ENCODE results near the gene DCAF10.
"Not testable (repeated sequence)": the region's sequence is repeated elsewhere in the genome, so short reads cannot be mapped to it uniquely, and the experiment has no call there.

The DCAF10 gene

DNA sequence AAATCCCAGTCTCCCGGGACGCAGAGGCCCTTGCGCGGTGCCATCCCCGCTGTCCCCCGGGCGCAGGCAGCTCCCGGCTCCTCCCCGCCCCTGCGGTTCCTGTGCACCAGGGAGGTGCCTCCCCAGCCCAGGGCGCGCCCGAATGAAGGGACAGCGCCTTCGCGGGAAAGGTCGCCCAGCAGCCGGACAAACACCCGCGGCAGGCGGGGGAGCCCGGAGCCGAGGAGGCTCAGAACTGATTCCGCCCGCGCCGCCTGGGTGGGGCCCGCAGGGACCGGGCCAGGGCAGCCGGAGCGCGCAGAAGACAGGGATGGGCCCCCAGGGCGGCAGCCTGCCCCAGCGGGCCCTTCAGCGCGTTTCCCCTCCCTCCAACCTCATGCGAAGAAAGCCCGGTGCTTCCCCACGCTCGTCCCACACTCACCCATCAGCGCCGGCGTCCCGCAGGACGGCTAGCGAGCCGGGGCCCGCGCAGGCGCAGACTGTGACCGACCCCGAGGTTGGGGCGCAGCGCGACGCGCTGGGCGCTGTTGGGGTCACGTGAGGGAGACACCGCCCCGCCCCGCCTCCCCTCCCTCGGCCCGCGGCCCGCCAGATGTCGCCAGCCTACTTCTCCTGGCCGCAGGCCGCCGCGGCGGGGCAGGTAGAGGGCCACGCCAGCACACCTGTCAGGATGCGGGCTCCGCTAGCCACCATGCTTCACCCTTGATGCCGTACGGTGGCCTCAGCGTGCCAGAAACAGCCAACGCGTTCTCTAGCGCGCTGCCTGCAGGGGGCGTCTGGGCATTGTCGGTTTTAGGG lies 103.2 kb downstream of the DCAF10 start, which contains the start of gene SLC25A51:
TSS of gene SLC25A51 (minus strand) at position 481 of the 798 bp plus-strand sequence. CDS start 15,577 bp downstream, outside the sequence.
- Mint-ChIP-seq H3K27me3 (peaks cover 22% of the 10 kb centered on the region), H3K4me3 (peak within 1 kb of the TSS; percentile 85), H3K4me1 (peaks cover 31% of the 10 kb centered on the region), H3K9me3 (no peaks in the 10 kb centered on the region), H3K36me3 (peaks cover 5% of the 10 kb centered on the region), H3K27ac (peak within 1 kb of the TSS; percentile 92)
- DNase-seq = peak; percentile 94
- CTCF ChIA-PET = interaction anchor here (0.7 to 1.0 kb wide), 5 partner anchors 25 to 168 kb away, joined by 3 to 4 read pairs (median 3); no protein-coding TSS in a partner anchor

- Mint-ChIP-seq H3K27me3 (peaks cover 22% of the 10 kb centered on the region), H3K4me3 (peak overlapping the region; percentile 85), H3K27ac (peak overlapping the region; percentile 92), H3K4me1 (peaks cover 31% of the 10 kb centered on the region), H3K36me3 (peaks cover 4% of the 10 kb centered on the region), H3K9me3 (no peaks in the 10 kb centered on the region)
- CTCF ChIA-PET = interaction anchor here (0.8 to 0.9 kb wide), 2 partner anchors 90 to 168 kb away, joined by 3 to 4 read pairs; no protein-coding TSS in a partner anchor
- DNase-seq = no peak
Measured at GRCh38 chr9:37904445-37905130, 104.0 kb downstream of the DCAF10 start.

- Mint-ChIP-seq H3K27ac (no peak overlapping the region), H3K4me3 (peak overlapping the region; percentile 85), H3K27me3 (peaks cover 22% of the 10 kb centered on the region), H3K4me1 (peaks cover 31% of the 10 kb centered on the region), H3K9me3 (no peaks in the 10 kb centered on the region), H3K36me3 (peaks cover 4% of the 10 kb centered on the region)
- no peak for DNase-seq
- CTCF ChIA-PET = no interaction called here
Measured at GRCh38 chr9:37905131-37905505, 104.5 kb downstream of the DCAF10 start.

DNA sequence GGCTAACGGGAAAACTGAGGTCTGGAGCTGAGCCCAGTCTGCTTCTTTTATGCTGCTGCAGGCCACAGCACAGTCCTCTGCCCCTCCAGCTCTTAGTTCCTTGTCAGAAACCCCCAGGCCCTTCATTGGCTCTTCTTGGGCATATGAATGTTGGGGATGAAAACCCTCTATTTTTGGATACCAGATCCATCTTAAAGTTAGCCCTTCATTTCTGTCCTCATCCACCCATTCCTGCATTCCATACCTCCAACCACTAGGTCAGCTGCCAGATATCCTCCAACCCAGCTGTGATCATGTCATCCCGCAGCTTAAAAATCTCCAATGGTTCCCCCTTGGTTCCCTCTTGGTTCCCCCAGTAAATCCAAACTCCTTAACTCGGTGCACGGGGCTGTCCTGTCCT lies 105.2 kb downstream of the DCAF10 start:
- CTCF ChIA-PET = no interaction called here
- H3K27ac Mint-ChIP-seq = no peak overlapping the region
- H3K4me1 Mint-ChIP-seq = peaks cover 29% of the 10 kb centered on the region
- no peaks in the 10 kb centered on the region for H3K9me3 Mint-ChIP-seq
- DNase-seq = no peak
- peaks cover 22% of the 10 kb centered on the region for H3K27me3 Mint-ChIP-seq
- peaks cover under 1% of the 10 kb centered on the region for H3K36me3 Mint-ChIP-seq
- no peak overlapping the region for H3K4me3 Mint-ChIP-seq

DNA sequence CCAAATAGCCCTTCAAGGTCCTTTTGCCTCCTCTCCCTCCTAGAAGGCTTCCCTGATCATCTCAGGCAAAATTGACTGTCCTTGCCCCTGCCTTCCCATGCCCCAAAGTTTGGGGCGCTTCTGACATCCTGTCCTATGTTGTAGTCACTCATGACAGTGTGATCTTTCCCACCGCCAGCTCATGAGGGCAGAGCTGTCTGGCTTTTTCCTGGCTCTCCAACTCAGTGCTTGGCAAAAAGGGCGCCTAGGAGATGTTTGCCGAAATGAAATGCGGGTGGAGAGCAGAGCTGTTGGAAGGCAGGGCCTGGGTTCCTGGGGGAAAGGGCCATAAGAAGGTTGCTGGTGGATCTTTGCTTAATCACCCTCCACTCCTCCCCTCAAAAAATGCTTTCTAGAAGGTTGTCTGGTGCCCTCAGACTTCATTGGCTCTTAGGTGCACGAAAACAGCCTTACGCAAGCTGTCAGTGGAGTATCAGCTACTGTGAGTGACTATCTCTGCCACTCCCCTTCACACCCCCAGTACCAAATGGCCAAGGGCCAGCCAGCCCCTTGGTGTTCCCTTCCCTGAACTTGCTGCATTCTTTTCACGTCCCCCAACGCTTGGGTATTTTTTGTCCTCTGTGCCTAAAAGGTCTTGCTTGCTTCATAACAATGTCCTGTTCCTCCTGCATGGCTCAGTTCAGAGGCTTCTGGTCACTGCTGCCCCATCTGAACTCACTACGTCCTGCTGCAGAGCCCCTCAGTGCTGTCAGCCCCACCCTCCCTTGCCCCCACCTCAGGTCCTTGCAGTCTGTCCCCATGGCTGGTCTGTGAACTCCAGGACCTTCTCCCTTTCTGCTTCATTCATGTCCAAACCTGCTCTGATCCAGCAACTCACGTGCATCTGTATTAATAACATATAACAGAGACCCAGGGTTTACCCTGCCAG lies 106.0 kb downstream of the DCAF10 start:
- peaks cover 25% of the 10 kb centered on the region for H3K4me1 Mint-ChIP-seq
- CTCF ChIA-PET = no interaction called here
- no peaks in the 10 kb centered on the region for H3K9me3 Mint-ChIP-seq
- H3K27ac Mint-ChIP-seq = no peak overlapping the region
- H3K4me3 Mint-ChIP-seq = no peak overlapping the region
- H3K36me3 Mint-ChIP-seq = no peaks in the 10 kb centered on the region
- peaks cover 22% of the 10 kb centered on the region for H3K27me3 Mint-ChIP-seq
- DNase-seq = no peak

DNA sequence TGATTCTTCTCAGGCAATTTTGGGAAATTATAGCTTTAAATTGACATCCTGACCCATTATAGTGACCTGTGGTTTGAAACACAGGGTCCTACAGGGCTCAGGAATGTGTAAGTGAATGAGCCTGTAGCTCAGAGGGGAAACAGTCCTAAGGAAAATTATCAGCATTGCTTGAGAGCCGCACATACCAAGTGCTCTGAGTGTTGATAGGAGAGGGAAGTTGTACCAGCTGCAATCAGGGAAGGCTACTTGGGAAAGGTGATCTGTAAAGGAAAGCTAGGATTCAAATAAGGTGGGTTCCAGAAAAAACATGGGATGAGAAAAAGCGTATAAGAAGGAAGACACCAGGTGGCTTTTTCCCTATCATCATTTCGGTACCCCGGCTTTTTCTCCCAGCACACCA lies 107.7 kb downstream of the DCAF10 start:
- Mint-ChIP-seq H3K4me1 (peaks cover 9% of the 10 kb centered on the region), H3K4me3 (no peak overlapping the region), H3K27me3 (peaks cover 22% of the 10 kb centered on the region), H3K36me3 (no peaks in the 10 kb centered on the region), H3K27ac (no peak overlapping the region), H3K9me3 (no peaks in the 10 kb centered on the region)
- CTCF ChIA-PET = interaction anchor here (1.1 to 2.3 kb wide), 2 partner anchors 178 to 179 kb away, joined by 3 to 11 read pairs; no protein-coding TSS in a partner anchor
- no peak for DNase-seq

DNA sequence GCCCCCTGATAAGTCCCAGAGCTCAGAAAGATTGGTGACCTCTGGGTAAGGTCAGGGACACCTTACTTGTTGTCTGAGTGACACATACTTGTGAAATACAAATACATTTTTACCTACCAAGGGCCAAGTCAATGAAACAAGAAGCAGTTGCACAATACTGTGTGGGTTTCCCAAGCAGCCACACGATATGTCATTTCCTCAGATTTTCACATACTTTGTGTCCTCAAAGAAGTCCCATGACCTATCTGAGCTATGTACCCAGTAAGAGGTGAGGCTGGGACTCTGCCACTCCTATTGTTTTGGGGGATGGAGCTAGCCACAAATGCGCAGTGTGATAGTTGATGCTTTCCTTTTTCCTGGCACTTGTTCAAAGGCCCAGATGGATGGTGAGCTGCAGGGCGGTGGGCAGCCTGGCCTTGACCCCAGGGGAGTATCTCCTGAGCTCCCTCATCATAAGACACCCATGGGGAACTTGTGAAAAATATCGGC lies 108.1 kb downstream of the DCAF10 start:
- no peak overlapping the region for H3K27ac Mint-ChIP-seq
- H3K4me1 Mint-ChIP-seq = peaks cover 8% of the 10 kb centered on the region
- CTCF ChIA-PET = interaction anchor here (1.1 to 2.3 kb wide), 2 partner anchors 178 to 179 kb away, joined by 3 to 11 read pairs; no protein-coding TSS in a partner anchor
- no peak for DNase-seq
- no peak overlapping the region for H3K4me3 Mint-ChIP-seq
- H3K27me3 Mint-ChIP-seq = peaks cover 22% of the 10 kb centered on the region
- H3K9me3 Mint-ChIP-seq = no peaks in the 10 kb centered on the region
- H3K36me3 Mint-ChIP-seq = no peaks in the 10 kb centered on the region

DNA sequence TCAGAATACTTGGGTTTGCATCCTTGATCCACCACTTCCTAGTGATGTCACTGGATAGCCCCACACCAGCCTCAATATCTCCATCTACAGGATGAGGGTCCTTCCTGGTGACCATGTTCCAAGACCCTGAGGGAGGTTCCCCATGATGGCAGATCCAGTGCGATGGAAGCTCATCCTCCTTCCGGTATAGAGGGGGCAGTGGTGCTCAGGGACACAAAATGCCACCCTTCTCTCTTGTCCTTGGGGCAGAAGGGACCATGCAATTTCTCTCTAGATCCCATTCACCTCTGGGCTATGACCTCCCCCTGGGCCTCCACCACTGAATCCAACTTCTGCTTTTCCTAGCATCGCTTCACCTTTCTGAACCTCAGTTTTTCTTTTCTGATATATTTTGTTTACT lies 108.7 kb downstream of the DCAF10 start:
- CTCF ChIA-PET = interaction anchor here (2.3 kb wide), 1 partner anchor 178 kb away, joined by 11 read pairs; no protein-coding TSS in a partner anchor
- Mint-ChIP-seq H3K4me1 (peaks cover 7% of the 10 kb centered on the region), H3K4me3 (no peak overlapping the region), H3K27ac (no peak overlapping the region), H3K36me3 (no peaks in the 10 kb centered on the region), H3K27me3 (peaks cover 19% of the 10 kb centered on the region), H3K9me3 (no peaks in the 10 kb centered on the region)
- no peak for DNase-seq

DNA sequence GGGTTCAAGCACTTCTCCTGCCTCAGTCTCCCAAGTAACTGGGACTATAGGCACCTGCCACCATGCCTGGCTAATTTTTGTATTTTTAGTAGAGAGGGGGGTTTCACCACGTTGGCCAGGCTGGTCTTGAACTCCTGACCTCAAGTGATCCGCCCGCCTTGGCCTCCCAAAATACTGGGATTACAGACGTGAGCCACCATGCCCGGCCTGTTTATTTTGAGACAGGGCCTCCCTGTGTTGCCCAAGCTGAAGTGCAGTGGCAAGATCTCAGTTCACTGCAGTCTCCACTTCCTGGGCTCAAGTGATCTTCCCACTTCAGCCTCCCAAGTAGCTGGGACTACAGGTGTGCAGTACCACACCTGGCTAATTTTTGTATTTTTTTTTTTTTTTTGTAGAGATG lies 109.2 kb downstream of the DCAF10 start:
- H3K36me3 Mint-ChIP-seq = not testable (repeated sequence)
- peaks cover 14% of the 10 kb centered on the region for H3K27me3 Mint-ChIP-seq

DNA sequence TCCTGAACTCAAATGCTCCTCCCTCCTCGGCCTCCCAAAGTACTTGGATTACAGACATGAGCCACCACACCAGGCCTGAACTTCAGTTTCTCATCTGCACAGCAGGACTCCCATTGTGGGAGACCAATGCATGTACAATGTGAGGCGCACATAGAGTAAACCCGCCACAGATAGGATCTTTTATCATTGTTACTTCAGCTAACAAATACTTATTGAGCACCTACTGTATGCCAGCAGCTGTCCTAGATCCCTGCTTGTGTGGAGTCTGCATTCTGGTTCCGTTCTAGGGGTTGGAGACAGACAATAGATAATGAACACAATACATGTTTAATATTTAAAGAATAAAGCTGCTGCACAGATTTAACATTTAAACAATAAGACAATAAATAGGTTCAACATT lies 109.7 kb downstream of the DCAF10 start:
- DNase-seq = no peak
- Mint-ChIP-seq H3K27me3 (peaks cover 14% of the 10 kb centered on the region), H3K4me3 (no peak overlapping the region), H3K9me3 (no peaks in the 10 kb centered on the region), H3K36me3 (no peaks in the 10 kb centered on the region), H3K4me1 (no peaks in the 10 kb centered on the region), H3K27ac (no peak overlapping the region)
- CTCF ChIA-PET = interaction anchor here (0.8 to 1.3 kb wide), 3 partner anchors 8 to 250 kb away, joined by 3 read pairs; no protein-coding TSS in a partner anchor

More for the DNA sequence above, 109.2 kb downstream of the DCAF10 start:
- H3K4me1 Mint-ChIP-seq, DNase-seq, H3K4me3 Mint-ChIP-seq, H3K9me3 Mint-ChIP-seq, H3K27ac Mint-ChIP-seq: not testable (repeated sequence)
- CTCF ChIA-PET = interaction anchor here (0.8 kb wide), 1 partner anchor 11 kb away, joined by 3 read pairs; no protein-coding TSS in a partner anchor

DNA sequence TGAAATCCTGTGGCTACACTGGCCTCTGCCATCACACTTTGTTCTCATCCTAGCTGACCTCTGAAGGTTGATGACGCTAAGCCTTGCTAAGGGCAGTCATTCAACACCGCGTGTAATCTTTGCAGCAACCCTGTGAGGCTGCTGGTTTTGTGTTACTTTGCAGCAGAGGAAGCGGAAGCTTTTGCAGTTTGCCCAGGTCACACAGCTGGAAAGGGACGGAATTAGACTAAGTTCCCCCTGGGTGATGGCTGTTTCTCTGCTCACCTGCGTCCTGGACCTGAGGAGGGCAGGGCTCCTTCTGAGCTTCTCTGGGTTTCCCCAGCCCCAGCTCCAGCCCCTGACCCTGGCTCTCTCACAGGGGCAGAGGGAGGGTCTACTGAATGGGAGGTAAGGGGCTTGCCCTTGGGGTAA lies 110.7 kb downstream of the DCAF10 start:
- H3K9me3 Mint-ChIP-seq = no peaks in the 10 kb centered on the region
- H3K4me3 Mint-ChIP-seq = no peak overlapping the region
- CTCF ChIA-PET = interaction anchor here (0.8 to 1.3 kb wide), 6 partner anchors 9 to 312 kb away, joined by 3 to 5 read pairs (median 4); no protein-coding TSS in a partner anchor

DNA sequence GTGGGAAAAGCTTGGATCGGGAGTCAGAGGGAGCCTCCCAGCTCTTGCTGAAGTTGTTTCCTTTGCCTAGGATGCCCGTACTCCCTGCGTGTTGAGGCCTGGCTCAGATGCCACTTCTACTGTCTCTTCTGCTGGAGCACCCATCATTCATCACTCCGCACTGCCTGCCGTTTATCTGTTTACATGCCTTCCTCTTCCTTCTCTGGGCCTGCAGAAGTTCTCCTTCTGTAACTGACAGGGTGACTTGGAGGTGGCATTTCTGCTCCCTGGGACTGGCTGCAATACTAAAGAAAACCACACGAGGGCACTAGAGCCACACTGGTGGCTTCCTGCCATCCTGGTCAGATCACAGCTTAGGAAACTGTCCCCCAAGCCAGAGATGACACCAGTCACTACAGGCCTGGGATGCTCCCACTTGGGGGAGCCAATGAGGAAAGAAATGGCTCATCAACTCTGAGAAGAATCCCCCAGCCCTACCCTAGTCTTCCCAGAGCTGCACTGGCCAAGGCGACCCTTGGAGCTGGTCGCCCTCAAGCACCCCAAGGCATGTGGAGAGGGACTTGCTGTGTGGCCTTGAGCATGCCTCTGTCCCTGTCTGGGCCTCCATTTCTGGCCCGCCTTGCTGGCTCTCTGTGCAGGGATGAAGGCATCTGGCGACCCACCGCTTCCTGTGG lies 113.0 kb downstream of the DCAF10 start:
- no peaks in the 10 kb centered on the region for H3K4me1 Mint-ChIP-seq
- no peaks in the 10 kb centered on the region for H3K36me3 Mint-ChIP-seq
- H3K4me3 Mint-ChIP-seq = no peak overlapping the region
- no peaks in the 10 kb centered on the region for H3K9me3 Mint-ChIP-seq
- CTCF ChIA-PET = interaction anchor here (0.7 to 3.2 kb wide), 32 partner anchors 8 to 520 kb away, joined by 3 to 29 read pairs (median 4); partner anchors contain the start of gene SHB
- no peaks in the 10 kb centered on the region for H3K27me3 Mint-ChIP-seq
- peak; percentile 86 for DNase-seq
- H3K27ac Mint-ChIP-seq = no peak overlapping the region

More for the DNA sequence above, 110.7 kb downstream of the DCAF10 start:
- Mint-ChIP-seq H3K36me3 (no peaks in the 10 kb centered on the region), H3K27me3 (peaks cover 9% of the 10 kb centered on the region), H3K27ac (no peak overlapping the region), H3K4me1 (no peaks in the 10 kb centered on the region)
- DNase-seq = no peak

DNA sequence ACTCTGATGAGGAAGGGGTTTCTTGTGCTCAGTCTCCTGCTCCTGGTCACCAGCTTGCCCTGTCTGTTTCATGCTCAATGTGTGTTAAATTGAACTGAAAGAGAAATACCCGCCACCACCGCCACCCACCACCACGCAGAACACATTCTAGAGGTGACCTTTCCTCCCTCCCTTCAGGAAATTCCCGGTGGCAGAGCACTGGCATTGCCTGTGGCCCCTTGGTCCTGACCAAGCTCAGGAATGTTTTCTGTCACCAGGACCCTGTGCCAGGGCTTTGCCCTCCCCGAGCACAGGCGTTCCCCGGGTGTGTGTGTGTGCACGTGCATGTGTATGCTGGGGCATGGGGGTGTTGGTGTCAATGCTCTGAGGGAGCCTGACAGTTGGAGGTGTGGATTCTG lies 113.6 kb downstream of the DCAF10 start:
- Mint-ChIP-seq H3K27ac (no peak overlapping the region), H3K9me3 (no peaks in the 10 kb centered on the region), H3K4me1 (no peaks in the 10 kb centered on the region), H3K27me3 (no peaks in the 10 kb centered on the region), H3K36me3 (no peaks in the 10 kb centered on the region), H3K4me3 (no peak overlapping the region)
- DNase-seq = no peak
- CTCF ChIA-PET = interaction anchor here (0.7 to 3.2 kb wide), 28 partner anchors 8 to 519 kb away, joined by 3 to 29 read pairs (median 4); partner anchors contain the start of gene SHB
